GM21515 (cell line): ENCODE results near the gene ZNF503.

Source experiments
- ATAC-seq: cut with Tn5 transposase; IDR thresholded peaks from one replicate; pipeline ENCODE4 v1.9.1; 2021; ENCODE audit not compliant: unreplicated experiment

The ZNF503 gene

GRCh38 chr10:75357500-75357899, 44.1 kb downstream of the ZNF503 start:
- no peak for ATAC-seq

- no peak for ATAC-seq
Measured at GRCh38 chr10:75356484-75356883, 45.1 kb downstream of the ZNF503 start.

GRCh38 chr10:75355706-75356105, 45.9 kb downstream of the ZNF503 start:
- no peak for ATAC-seq

GRCh38 chr10:75353183-75353582, 48.4 kb downstream of the ZNF503 start:
- no peak for ATAC-seq

GRCh38 chr10:75352650-75353049, 48.9 kb downstream of the ZNF503 start:
- no peak for ATAC-seq

GRCh38 chr10:75351637-75352036, 49.9 kb downstream of the ZNF503 start:
- no peak for ATAC-seq

GRCh38 chr10:75350791-75351190, 50.8 kb downstream of the ZNF503 start:
- ATAC-seq, result no peak
